ENCODE data around the gene RASL11B. TPM values are rescaled to one million over a fixed set of nuclear protein-coding genes. Genes with fewer than 3 reads are reported as not detected.

Gene RASL11B
- total and polyA plus RNA-seq, 12 donors, result 1.2 to 16.5 (median 5.3) TPM

DNA sequence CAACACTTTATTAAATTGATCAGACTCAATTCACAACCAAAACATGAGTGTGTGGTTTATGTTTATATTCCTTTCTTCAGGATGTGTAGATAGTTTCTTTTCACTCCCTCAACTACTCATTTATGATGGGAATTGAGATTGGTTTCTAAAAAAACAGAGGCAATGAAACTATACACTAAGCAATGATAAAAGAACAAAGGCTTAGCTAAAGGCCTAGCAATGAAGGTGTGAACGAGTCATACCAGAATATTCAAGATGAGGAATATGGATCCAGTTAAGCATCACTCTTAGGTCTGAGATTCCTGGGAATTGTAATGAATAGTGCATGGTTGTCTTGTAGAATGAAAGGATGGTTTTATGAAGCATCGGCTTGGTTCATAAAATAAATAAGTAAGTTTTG is 17.5 kb upstream of the RASL11B start:
- Histone ChIP-seq H3K27me3 (no peaks in the 10 kb centered on the region), H3K9me3 (no peaks in the 10 kb centered on the region), H3K4me3 (no peak overlapping the region), H3K36me3 (no peaks in the 10 kb centered on the region), H3K27ac (peak overlapping the region in 1 of 10 donors; percentile 24), H3K4me1 (peaks cover 10 to 50% (median 34%) of the 10 kb centered on the region in 9 donors)
- no peak for ATAC-seq
- 95 to 99% methylated on average over 2 of the region's 2 CpGs for WGBS, 2 donors
- TF ChIP-seq, protein P1, sequence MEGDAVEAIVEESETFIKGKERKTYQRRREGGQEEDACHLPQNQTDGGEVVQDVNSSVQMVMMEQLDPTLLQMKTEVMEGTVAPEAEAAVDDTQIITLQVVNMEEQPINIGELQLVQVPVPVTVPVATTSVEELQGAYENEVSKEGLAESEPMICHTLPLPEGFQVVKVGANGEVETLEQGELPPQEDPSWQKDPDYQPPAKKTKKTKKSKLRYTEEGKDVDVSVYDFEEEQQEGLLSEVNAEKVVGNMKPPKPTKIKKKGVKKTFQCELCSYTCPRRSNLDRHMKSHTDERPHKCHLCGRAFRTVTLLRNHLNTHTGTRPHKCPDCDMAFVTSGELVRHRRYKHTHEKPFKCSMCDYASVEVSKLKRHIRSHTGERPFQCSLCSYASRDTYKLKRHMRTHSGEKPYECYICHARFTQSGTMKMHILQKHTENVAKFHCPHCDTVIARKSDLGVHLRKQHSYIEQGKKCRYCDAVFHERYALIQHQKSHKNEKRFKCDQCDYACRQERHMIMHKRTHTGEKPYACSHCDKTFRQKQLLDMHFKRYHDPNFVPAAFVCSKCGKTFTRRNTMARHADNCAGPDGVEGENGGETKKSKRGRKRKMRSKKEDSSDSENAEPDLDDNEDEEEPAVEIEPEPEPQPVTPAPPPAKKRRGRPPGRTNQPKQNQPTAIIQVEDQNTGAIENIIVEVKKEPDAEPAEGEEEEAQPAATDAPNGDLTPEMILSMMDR (IDR thresholded peaks at IDR 0.05), result no peak
- intact Hi-C loops (cut with DNase I), result no loop called here
- no peak for DNase-seq

DNA sequence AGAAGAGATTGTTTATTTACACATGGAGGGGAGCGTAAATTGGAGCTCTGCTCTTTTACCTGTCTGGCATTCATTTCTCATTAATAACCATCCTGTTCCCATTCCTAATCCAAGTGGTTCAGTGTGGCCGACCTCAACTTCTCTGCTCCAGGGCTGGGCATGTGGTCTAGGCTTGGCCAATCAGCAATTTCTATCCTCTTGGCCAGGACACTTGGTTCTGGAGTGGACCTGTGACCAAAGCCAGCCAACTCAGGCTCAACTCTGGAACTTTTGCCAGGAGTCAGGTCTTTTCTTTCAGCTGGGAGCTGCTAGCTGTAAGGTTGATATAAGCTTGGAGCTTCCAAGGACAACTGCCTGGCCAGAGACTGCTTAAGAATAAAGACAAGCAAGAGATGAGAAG is 15.6 kb upstream of the RASL11B start:
- Histone ChIP-seq H3K27ac (no peak overlapping the region), H3K36me3 (no peaks in the 10 kb centered on the region), H3K4me3 (no peak overlapping the region), H3K27me3 (no peaks in the 10 kb centered on the region), H3K9me3 (no peaks in the 10 kb centered on the region), H3K4me1 (peaks cover 4 to 31% (median 17%) of the 10 kb centered on the region in 9 donors)
- 61 to 80% methylated on average over 2 of the region's 2 CpGs for WGBS, 2 donors
- TF ChIP-seq, protein P1 (IDR thresholded peaks at IDR 0.05), result no peak
- intact Hi-C loops (cut with DNase I), result no loop called here
- no peak for DNase-seq
- ATAC-seq, result peak in 7 of 8 donors; percentile 27 to 86 (median 68)

DNA sequence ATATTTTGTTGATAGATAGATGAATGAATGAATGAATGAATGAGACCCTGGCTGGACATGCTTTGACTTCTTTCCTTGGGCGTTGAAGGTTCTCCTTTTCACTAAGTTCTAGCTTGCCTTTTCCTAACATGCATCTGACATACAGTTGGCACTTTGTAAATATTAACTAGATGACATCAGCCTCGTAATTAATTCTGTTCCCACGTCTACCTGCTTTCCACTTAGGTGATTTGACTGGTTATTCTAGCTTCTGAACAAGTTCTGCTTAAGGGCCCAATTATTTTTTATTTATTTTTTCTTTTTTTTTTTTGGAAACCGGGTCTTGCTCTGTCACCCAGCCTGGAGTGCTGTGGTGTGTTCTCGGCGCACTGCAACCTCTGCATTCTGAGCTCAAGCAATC is 13.9 kb upstream of the RASL11B start:
- TF ChIP-seq, protein P1 (IDR thresholded peaks at IDR 0.05), result no peak
- no peaks in the 10 kb centered on the region for H3K9me3 ChIP-seq
- 85 to 90% methylated on average over 6 of the region's 6 CpGs for WGBS, 2 donors
- no peak for ATAC-seq
- no peak overlapping the region for H3K4me3 ChIP-seq
- no peak for DNase-seq
- no peak overlapping the region for H3K27ac ChIP-seq
- no peaks in the 10 kb centered on the region for H3K27me3 ChIP-seq
- H3K4me1 ChIP-seq, result peaks cover 0 to 25% (median 10%) of the 10 kb centered on the region in 9 donors
- no peaks in the 10 kb centered on the region for H3K36me3 ChIP-seq
- intact Hi-C loops (cut with DNase I), result no loop called here

DNA sequence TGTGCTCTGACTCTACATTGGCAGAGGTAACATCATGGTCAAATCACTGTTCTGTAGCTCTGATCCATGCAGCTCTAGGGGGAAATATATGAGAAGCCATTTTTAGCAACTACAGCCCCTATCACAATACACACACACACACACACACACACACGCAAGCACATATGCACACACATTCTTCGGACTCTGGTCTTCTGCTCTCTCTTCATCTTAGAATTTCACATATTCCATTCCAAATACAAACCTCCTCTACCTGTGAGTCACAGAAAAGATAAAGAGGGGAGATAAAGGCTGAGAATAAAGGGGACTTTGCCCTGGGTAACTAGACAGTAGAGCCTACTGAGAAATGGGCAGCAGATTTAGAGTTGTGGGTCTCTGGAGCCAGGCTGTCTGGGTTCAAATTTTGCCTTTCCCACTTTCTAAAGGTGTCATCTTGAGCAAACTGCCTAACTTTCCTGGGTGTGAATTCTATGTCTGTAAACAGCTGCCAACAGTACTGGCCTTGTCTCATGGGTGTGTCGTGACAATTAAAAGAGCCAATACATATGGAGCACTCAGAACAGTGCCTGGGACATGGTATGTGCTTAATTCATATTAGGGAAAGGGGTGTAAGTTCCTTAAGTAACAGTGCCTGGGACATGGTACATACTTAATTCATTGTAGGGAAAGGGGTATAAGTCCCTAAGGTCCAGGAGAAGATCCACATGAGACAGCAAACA is 11.6 kb upstream of the RASL11B start:
- Histone ChIP-seq H3K36me3 (no peaks in the 10 kb centered on the region), H3K4me3 (no peak overlapping the region), H3K9me3 (no peaks in the 10 kb centered on the region), H3K27ac (no peak overlapping the region), H3K27me3 (no peaks in the 10 kb centered on the region), H3K4me1 (peaks cover 0 to 40% (median 18%) of the 10 kb centered on the region in 9 donors)
- DNase-seq, result no peak
- TF ChIP-seq, protein P1 (IDR thresholded peaks at IDR 0.05), result no peak
- intact Hi-C loops (cut with DNase I), result no loop called here
- no peak for ATAC-seq
- 92 to 97% methylated on average over 3 of the region's 3 CpGs for WGBS, 2 donors
